Measurements from ENCODE around the gene ADAM33.

ADAM33 gene

GRCh38 chr20:3667434-3668037 lies 14.3 kb downstream of the ADAM33 start:
- no peak for TF ChIP-seq CTCF (IDR thresholded peaks at IDR 0.05; ENCODE audit: borderline replicate concordance, insufficient read depth, low read depth, low read length)
- H3K4me3 ChIP-seq (ENCODE audit: low read depth, low read length) = no peak overlapping the region

GRCh38 chr20:3663858-3664257 lies 18.0 kb downstream of the ADAM33 start:
- no peak for TF ChIP-seq CTCF (IDR thresholded peaks at IDR 0.05; ENCODE audit: borderline replicate concordance, insufficient read depth, low read depth, low read length)
- H3K4me3 ChIP-seq (ENCODE audit: low read depth, low read length) = no peak overlapping the region

GRCh38 chr20:3663031-3663701 lies 18.6 kb downstream of the ADAM33 start, which contains the start of gene GFRA4:
GFRA4 (minus strand) TSS chr20:3663399; CDS start chr20:3663399, 0 bp downstream.
- no peak within 1 kb of the TSS for H3K4me3 ChIP-seq (ENCODE audit: low read depth, low read length)
- no peak for TF ChIP-seq CTCF (IDR thresholded peaks at IDR 0.05; ENCODE audit: borderline replicate concordance, insufficient read depth, low read depth, low read length)

- no peak overlapping the region for H3K4me3 ChIP-seq (ENCODE audit: low read depth, low read length)
- TF ChIP-seq CTCF (IDR thresholded peaks at IDR 0.05; ENCODE audit: borderline replicate concordance, insufficient read depth, low read depth, low read length) = no peak
These were observed 19.8 kb downstream of the ADAM33 start for GRCh38 chr20:3661814-3662665.

GRCh38 chr20:3661060-3661813 lies 20.6 kb downstream of the ADAM33 start:
- no peak overlapping the region for H3K4me3 ChIP-seq (ENCODE audit: low read depth, low read length)
- no peak for TF ChIP-seq CTCF (IDR thresholded peaks at IDR 0.05; ENCODE audit: borderline replicate concordance, insufficient read depth, low read depth, low read length)

GRCh38 chr20:3660262-3661059 lies 21.3 kb downstream of the ADAM33 start:
- no peak overlapping the region for H3K4me3 ChIP-seq (ENCODE audit: low read depth, low read length)
- TF ChIP-seq CTCF (IDR thresholded peaks at IDR 0.05; ENCODE audit: borderline replicate concordance, insufficient read depth, low read depth, low read length) = no peak

Measured in GM12875 (cell line).